PFSK-1 (cell line): ENCODE data around the gene FIBP.

Experiments
- FOXP2 ChIP-seq: optimal IDR thresholded peaks from 2 replicates; pipeline ENCODE3; 2011; ENCODE audit warnings: borderline replicate concordance, control low read depth, inconsistent platforms; ENCODE audit not compliant: insufficient read depth; ENCODE audit errors: extremely low read length, extremely low read depth
- POLR2AphosphoS5 ChIP-seq: IDR thresholded peaks from 2 replicates; pipeline ENCODE4 v1.6.1; 2012; ENCODE audit warnings: low read depth, mild to moderate bottlenecking, control low read depth, low read length, moderate library complexity
- REST ChIP-seq, 2 experiments: IDR thresholded peaks; 2 replicates each; pipeline versions ENCODE4 v1.6.1 to v1.8.0; 2011 to 2012; ENCODE audit warnings: low read depth in 2 of 2, low read length in 2 of 2, control low read depth in 1 of 2, inconsistent platforms in 1 of 2, mild to moderate bottlenecking in 1 of 2, moderate library complexity in 1 of 2; ENCODE audit not compliant: insufficient read depth in 1 of 2
- SIN3A ChIP-seq: IDR thresholded peaks from 2 replicates; pipeline ENCODE4 v1.6.1; 2012; ENCODE audit warnings: mild to moderate bottlenecking, low read length, moderate library complexity, borderline replicate concordance; ENCODE audit not compliant: insufficient read depth
- TAF1 ChIP-seq: IDR thresholded peaks from 2 replicates; pipeline ENCODE4 v1.6.1; 2012; ENCODE audit warnings: low read length, control low read depth, borderline replicate concordance; ENCODE audit not compliant: insufficient read depth

- no peak for TF ChIP-seq REST (IDR thresholded peaks at IDR 0.05; ENCODE audit: insufficient read depth in 1 of 2, low read depth in 2 of 2, low read length in 2 of 2)
- TF ChIP-seq POLR2AphosphoS5, result no peak
- peak; percentile 10; the same call in 1 of the 2 replicates for TF ChIP-seq SIN3A
- no peak for TF ChIP-seq TAF1
- no peak for TF ChIP-seq FOXP2
These were observed 27.1 kb downstream of the FIBP start for GRCh38 chr11:65861165-65861505.
